ENCODE data around the gene TFPT.
A peak's percentile ranks its signal among the peaks of the same experiment; 100 is the strongest.

Gene TFPT

GRCh38 chr19:54149021-54149812 lies 33.8 kb upstream of the TFPT start:
- Histone ChIP-seq H3K27ac (no peak overlapping the region), H3K9me3 (no peaks in the 10 kb centered on the region), H3K27me3 (no peaks in the 10 kb centered on the region), H3K4me1 (no peaks in the 10 kb centered on the region), H3K36me3 (peaks cover 100% of the 10 kb centered on the region), H3K4me3 (no peak overlapping the region), H3K4me2 (no peak overlapping the region), H3K9ac (no peak overlapping the region), H4K20me1 (peaks cover 94% of the 10 kb centered on the region)
- no peak for TF ChIP-seq Cebpa-rat (IDR thresholded peaks at IDR 0.05)

- peaks cover 94% of the 10 kb centered on the region for H4K20me1 ChIP-seq
- peaks cover 100% of the 10 kb centered on the region for H3K36me3 ChIP-seq
These were observed 32.7 kb upstream of the TFPT start for GRCh38 chr19:54148158-54148557.

GRCh38 chr19:54147676-54148075 lies 32.2 kb upstream of the TFPT start:
- no peak overlapping the region for H3K4me2 ChIP-seq
- H3K9ac ChIP-seq, result no peak overlapping the region
- no peak overlapping the region for H3K27ac ChIP-seq
- peaks cover 94% of the 10 kb centered on the region for H4K20me1 ChIP-seq
- no peaks in the 10 kb centered on the region for H3K27me3 ChIP-seq
- no peaks in the 10 kb centered on the region for H3K4me1 ChIP-seq
- TF ChIP-seq Cebpa-rat (IDR thresholded peaks at IDR 0.05), result no peak
- H3K9me3 ChIP-seq, result no peaks in the 10 kb centered on the region
- peaks cover 100% of the 10 kb centered on the region for H3K36me3 ChIP-seq
- H3K4me3 ChIP-seq, result no peak overlapping the region

More at GRCh38 chr19:54148158-54148557, 32.7 kb upstream of the TFPT start:
- Histone ChIP-seq H3K9me3 (no peaks in the 10 kb centered on the region), H3K27me3 (no peaks in the 10 kb centered on the region), H3K4me1 (no peaks in the 10 kb centered on the region), H3K4me2 (no peak overlapping the region), H3K27ac (no peak overlapping the region), H3K9ac (no peak overlapping the region), H3K4me3 (no peak overlapping the region)
- TF ChIP-seq Cebpa-rat (IDR thresholded peaks at IDR 0.05), result no peak

- no peaks in the 10 kb centered on the region for H3K27me3 ChIP-seq
- no peak overlapping the region for H3K4me2 ChIP-seq
- no peaks in the 10 kb centered on the region for H3K9me3 ChIP-seq
- TF ChIP-seq Cebpa-rat (IDR thresholded peaks at IDR 0.05), result no peak
- H3K4me1 ChIP-seq, result peaks cover 8% of the 10 kb centered on the region
- no peak overlapping the region for H3K4me3 ChIP-seq
- peaks cover 100% of the 10 kb centered on the region for H3K36me3 ChIP-seq
- peaks cover 95% of the 10 kb centered on the region for H4K20me1 ChIP-seq
- no peak overlapping the region for H3K9ac ChIP-seq
- H3K27ac ChIP-seq, result no peak overlapping the region
These were observed 30.2 kb upstream of the TFPT start for GRCh38 chr19:54145541-54146158.

GRCh38 chr19:54142166-54142780 lies 26.8 kb upstream of the TFPT start:
- peaks cover 84% of the 10 kb centered on the region for H3K36me3 ChIP-seq
- H4K20me1 ChIP-seq, result peaks cover 90% of the 10 kb centered on the region

GRCh38 chr19:54141356-54141755 lies 25.9 kb upstream of the TFPT start:
- Histone ChIP-seq H3K27ac (no peak overlapping the region), H3K9me3 (no peaks in the 10 kb centered on the region), H3K9ac (0 out of 2 replicates have a peak overlapping the region, but pooled peaks have one; percentile 100), H3K27me3 (no peaks in the 10 kb centered on the region), H3K4me3 (no peak overlapping the region), H3K4me1 (peaks cover 34% of the 10 kb centered on the region), H3K4me2 (no peak overlapping the region), H4K20me1 (peaks cover 81% of the 10 kb centered on the region), H3K36me3 (peaks cover 74% of the 10 kb centered on the region)
- TF ChIP-seq Cebpa-rat (IDR thresholded peaks at IDR 0.05), result no peak

More at GRCh38 chr19:54142166-54142780, 26.8 kb upstream of the TFPT start:
- Histone ChIP-seq H3K27me3 (no peaks in the 10 kb centered on the region), H3K9ac (no peak overlapping the region; the same call in 1 of the 2 replicates), H3K4me1 (peaks cover 32% of the 10 kb centered on the region), H3K9me3 (no peaks in the 10 kb centered on the region), H3K27ac (no peak overlapping the region), H3K4me3 (no peak overlapping the region), H3K4me2 (no peak overlapping the region)
- TF ChIP-seq Cebpa-rat (IDR thresholded peaks at IDR 0.05), result no peak

- H3K36me3 ChIP-seq, result peaks cover 48% of the 10 kb centered on the region
- H3K27ac ChIP-seq, result peak overlapping the region; percentile 99
- peaks cover 56% of the 10 kb centered on the region for H4K20me1 ChIP-seq
- no peak for TF ChIP-seq Cebpa-rat (IDR thresholded peaks at IDR 0.05)
- peak overlapping the region; percentile 97 for H3K4me3 ChIP-seq
- peak overlapping the region; percentile 99 for H3K4me2 ChIP-seq
- H3K27me3 ChIP-seq, result no peaks in the 10 kb centered on the region
- peaks cover 43% of the 10 kb centered on the region for H3K4me1 ChIP-seq
- H3K9me3 ChIP-seq, result no peaks in the 10 kb centered on the region
- peak overlapping the region; percentile 100 for H3K9ac ChIP-seq
These were observed 23.2 kb upstream of the TFPT start for GRCh38 chr19:54138489-54139256.

GRCh38 chr19:54137699-54138488 lies 22.4 kb upstream of the TFPT start, which contains the start of gene CNOT3:
CNOT3 (plus strand) TSS chr19:54137762; CDS start chr19:54142979, 5,217 bp downstream.
- no peak for TF ChIP-seq Cebpa-rat (IDR thresholded peaks at IDR 0.05)
- Histone ChIP-seq H3K27me3 (no peaks in the 10 kb centered on the region), H3K27ac (peak within 1 kb of the TSS; percentile 99), H3K4me2 (peak within 1 kb of the TSS; percentile 99), H3K4me1 (peaks cover 48% of the 10 kb centered on the region), H4K20me1 (peaks cover 49% of the 10 kb centered on the region), H3K9ac (peak within 1 kb of the TSS; percentile 100), H3K9me3 (no peaks in the 10 kb centered on the region), H3K4me3 (peak within 1 kb of the TSS; percentile 97), H3K36me3 (peaks cover 45% of the 10 kb centered on the region)
